IMR-90 (cell line): ENCODE data around the gene SLX4IP. TPM values are rescaled to one million over a fixed set of nuclear protein-coding genes. Genes with fewer than 3 reads are reported as not detected.

ENCODE experiments used
- ATAC-seq: fragments of 200-7000 bp; cut with Tn5 transposase; 2 replicates; pipeline ENCODE4 v1.9.1; 2020; ENCODE audit warnings: low read depth, mild to moderate bottlenecking, moderate library complexity
- BruUV-seq: library from RNA; stranded (reverse); fragments of 400-500 nt; replicated peaks from 2 replicates; lab custom pipeline; 2021; lab: Mats Ljungman, UMichigan
- CTCF ChIA-PET: fragments of 300-600 bp; formaldehyde crosslinking; extraction: SDS; loops from one replicate; lab custom pipeline; 2021; ENCODE audit warnings: antibody characterized with exemption; lab: Yijun Ruan, JAX
- POLR2A ChIA-PET: fragments of 300-600 bp; sonication (Branson Sonifier 250); formaldehyde crosslinking; loops from one replicate; lab custom pipeline; 2022; ENCODE audit warnings: antibody characterized with exemption; ENCODE audit not compliant: unreplicated experiment; lab: Charles Lee
- DNase-seq: peaks from one replicate; pipeline ENCODE4 v3.0.0; 2013
- H2AFZ ChIP-seq: replicated peaks from 2 replicates; pipeline ENCODE3; 2013; ENCODE audit warnings: low read length, mild to moderate bottlenecking; ENCODE audit not compliant: poor library complexity
- H2AK5ac ChIP-seq: 2 replicates; pipeline ENCODE4 v1.6.1; 2013; ENCODE audit warnings: low read depth, low read length, inconsistent platforms
- H2AK9ac ChIP-seq: replicated peaks from 2 replicates; pipeline ENCODE3; 2013; ENCODE audit warnings: mild to moderate bottlenecking, low read depth, low read length, moderate library complexity; ENCODE audit not compliant: poor library complexity
- H2BK120ac ChIP-seq: 2 replicates; pipeline ENCODE4 v1.6.1; 2013; ENCODE audit warnings: low read depth, low read length, inconsistent platforms
- H2BK15ac ChIP-seq: 3 replicates; pipeline ENCODE4 v1.6.1; 2013; ENCODE audit warnings: low read depth, low read length, inconsistent platforms
- H2BK20ac ChIP-seq: 2 replicates; pipeline ENCODE4 v1.6.1; 2013; ENCODE audit warnings: low read depth, mild to moderate bottlenecking, inconsistent platforms, low read length, moderate library complexity
- H2BK5ac ChIP-seq: 2 replicates; pipeline ENCODE4 v1.6.1; 2013; ENCODE audit warnings: mild to moderate bottlenecking, low read depth, low read length, inconsistent platforms; ENCODE audit not compliant: poor library complexity, severe bottlenecking
- H3K14ac ChIP-seq: replicated peaks from 2 replicates; pipeline ENCODE4 v1.6.1; 2013; ENCODE audit warnings: low read depth, low read length, inconsistent platforms
- H3K18ac ChIP-seq: 2 replicates; pipeline ENCODE4 v1.6.1; 2013; ENCODE audit warnings: low read depth, low read length, control low read depth
- H3K23ac ChIP-seq: 2 replicates; pipeline ENCODE4 v1.6.1; 2013; ENCODE audit warnings: low read depth, low read length, inconsistent platforms
- H3K27ac ChIP-seq: 2 replicates; pipeline ENCODE4 v1.5.1; 2013; ENCODE audit warnings: mild to moderate bottlenecking, control low read depth, low read length; ENCODE audit not compliant: insufficient read depth
- H3K27me3 ChIP-seq: 2 replicates; pipeline ENCODE4 v1.6.1; 2013; ENCODE audit warnings: low read length; ENCODE audit not compliant: control insufficient read depth, insufficient read depth
- H3K36me3 ChIP-seq: 2 replicates; pipeline ENCODE4 v1.6.1; 2013; ENCODE audit warnings: low read length, mixed read lengths; ENCODE audit not compliant: control insufficient read depth, insufficient read depth
- H3K4ac ChIP-seq: 2 replicates; pipeline ENCODE4 v1.6.1; 2013; ENCODE audit warnings: low read depth, low read length, inconsistent platforms
- H3K4me1 ChIP-seq: 2 replicates; pipeline ENCODE4 v1.6.1; 2013; ENCODE audit warnings: low read length, mixed read lengths; ENCODE audit not compliant: control insufficient read depth, insufficient read depth
- H3K4me2 ChIP-seq: 2 replicates; pipeline ENCODE4 v1.6.1; 2013; ENCODE audit warnings: low read depth, mild to moderate bottlenecking, control low read depth, low read length, moderate library complexity
- H3K4me3 ChIP-seq: 2 replicates; pipeline ENCODE4 v1.5.1; 2013; ENCODE audit warnings: low read depth, mild to moderate bottlenecking, control low read depth, low read length, moderate library complexity; ENCODE audit not compliant: insufficient read depth
- H3K56ac ChIP-seq: 2 replicates; pipeline ENCODE4 v1.6.1; 2013; ENCODE audit warnings: low read length, inconsistent platforms; ENCODE audit not compliant: insufficient read depth; ENCODE audit errors: extremely low read depth
- H3K79me1 ChIP-seq, 2 experiments: 2 replicates each; pipeline ENCODE4 v1.6.1; 2013; ENCODE audit warnings: low read length in 2 of 2, inconsistent platforms in 1 of 2, low read depth in 1 of 2
- H3K9ac ChIP-seq: 2 replicates; pipeline ENCODE4 v1.6.1; 2013; ENCODE audit warnings: low read depth, low read length, control low read depth
- H3K9me1 ChIP-seq: 2 replicates; pipeline ENCODE4 v1.6.1; 2013; ENCODE audit warnings: low read length, inconsistent platforms; ENCODE audit not compliant: insufficient read depth
- H3K9me3 ChIP-seq: 2 replicates; pipeline ENCODE4 v1.6.1; 2013; ENCODE audit warnings: low read length; ENCODE audit not compliant: control insufficient read depth, insufficient read depth
- H4K20me1 ChIP-seq: 2 replicates; pipeline ENCODE4 v1.6.1; 2013; ENCODE audit warnings: low read length, inconsistent platforms; ENCODE audit not compliant: insufficient read depth
- H4K5ac ChIP-seq: 2 replicates; pipeline ENCODE4 v1.6.1; 2013; ENCODE audit warnings: mild to moderate bottlenecking, low read depth, low read length, control low read depth
- H4K8ac ChIP-seq, 2 experiments: 2 replicates each; pipeline ENCODE4 v1.6.1; 2013; ENCODE audit warnings: low read depth in 2 of 2, low read length in 2 of 2, control low read depth in 1 of 2, inconsistent platforms in 1 of 2
- H4K91ac ChIP-seq: 2 replicates; pipeline ENCODE4 v1.6.1; 2013; ENCODE audit warnings: low read depth, low read length, inconsistent platforms; ENCODE audit not compliant: insufficient read depth
- BHLHE40 ChIP-seq: fragments of 150-350 bp; IDR thresholded peaks from 2 replicates; pipeline ENCODE4 v1.6.1; 2016; ENCODE audit warnings: mild to moderate bottlenecking, low read depth, low read length
- CEBPB ChIP-seq: IDR thresholded peaks from 2 replicates; pipeline ENCODE4 v1.6.1; 2012; ENCODE audit warnings: low read depth, low read length, improper control_type of control experiment
- CHD1 ChIP-seq: IDR thresholded peaks from 2 replicates; pipeline ENCODE4 v1.6.1; 2012; ENCODE audit warnings: low read depth, low read length, improper control_type of control experiment
- CTCF ChIP-seq: conservative IDR thresholded peaks from 2 replicates; pipeline ENCODE4 v1.5.1; 2012; ENCODE audit warnings: mild to moderate bottlenecking, low read depth, low read length, improper control_type of control experiment
- ELK1 ChIP-seq: fragments of 150-350 bp; IDR thresholded peaks from 2 replicates; pipeline ENCODE4 v1.6.1; 2016; ENCODE audit warnings: low read depth, mild to moderate bottlenecking, low read length, moderate library complexity, borderline replicate concordance
- FOS ChIP-seq: fragments of 150-350 bp; IDR thresholded peaks from 2 replicates; pipeline ENCODE4 v1.6.1; 2016; ENCODE audit warnings: low read depth, low read length
- MAFK ChIP-seq: IDR thresholded peaks from 2 replicates; pipeline ENCODE4 v1.6.1; 2012; ENCODE audit warnings: low read depth, low read length, improper control_type of control experiment
- MAZ ChIP-seq: IDR thresholded peaks from 2 replicates; pipeline ENCODE4 v1.6.1; 2012; ENCODE audit warnings: low read depth, mild to moderate bottlenecking, low read length, improper control_type of control experiment, moderate library complexity, borderline replicate concordance
- MXI1 ChIP-seq: IDR thresholded peaks from 2 replicates; pipeline ENCODE4 v1.6.1; 2012; ENCODE audit warnings: low read depth, mild to moderate bottlenecking, low read length, moderate library complexity, borderline replicate concordance
- NFE2L2 ChIP-seq: fragments of 150-350 bp; IDR thresholded peaks from 2 replicates; pipeline ENCODE4 v1.6.1; 2016; ENCODE audit warnings: low read depth, mild to moderate bottlenecking, low read length
- POLR2A ChIP-seq: IDR thresholded peaks from 2 replicates; pipeline ENCODE4 v1.6.1; 2012; ENCODE audit warnings: mild to moderate bottlenecking, low read depth, low read length
- RAD21 ChIP-seq: IDR thresholded peaks from 2 replicates; pipeline ENCODE4 v1.6.1; 2012; ENCODE audit warnings: low read length, improper control_type of control experiment
- RCOR1 ChIP-seq: IDR thresholded peaks from 2 replicates; pipeline ENCODE4 v1.6.1; 2012; ENCODE audit warnings: mild to moderate bottlenecking, low read length, improper control_type of control experiment; ENCODE audit not compliant: insufficient replicate concordance
- RFX5 ChIP-seq: IDR thresholded peaks from 2 replicates; pipeline ENCODE4 v1.8.0; 2012; ENCODE audit warnings: low read depth, mild to moderate bottlenecking, low read length, moderate library complexity
- SMC3 ChIP-seq: fragments of 150-350 bp; IDR thresholded peaks from 2 replicates; pipeline ENCODE4 v1.6.1; 2016; ENCODE audit warnings: low read depth, mild to moderate bottlenecking, antibody characterized with exemption, low read length, moderate library complexity
- WGBS, 2 experiments: methylation state at CpG; one replicate each; pipeline versions ENCODE4 v1.1.5 to v1.1.7; 2013; ENCODE audit warnings: missing lambda C conversion rate in 2 of 2; ENCODE audit not compliant: insufficient read length in 1 of 2; ENCODE audit errors: extremely low coverage in 2 of 2; 5-methylcytosine and 5-hydroxymethylcytosine counted together
- dilution Hi-C: fragments of 300-500 bp; cut with HindIII; formaldehyde crosslinking; loops from one replicate; pipeline ENCODE4 v1.14.3; 2018; ENCODE audit warnings: low sequenced_read_pairs; ENCODE audit not compliant: unreplicated experiment
- in situ Hi-C: fragments of 300-500 bp; cut with MboI; formaldehyde crosslinking; loops from 3 replicates; pipeline ENCODE4 v1.14.3; 2019; ENCODE audit warnings: low sequenced_read_pairs, inconsistent platforms, mixed read lengths
- intact Hi-C: fragments of 100-400 bp; cut with micrococcal nuclease; formaldehyde crosslinking; loops from 2 replicates; pipeline ENCODE4 v1.10.0; 2022
- polyA plus RNA-seq, 3 experiments: library from polyadenylated mRNA; depleted of rRNA; stranded (reverse); fragments of >200 nt; gene quantifications; 2 replicates each; pipeline ENCODE4 v1.2.3, GENCODE V29; 2012; ENCODE audit warnings: low replicate concordance in 1 of 3
- total RNA-seq: library from RNA; depleted of rRNA; stranded (reverse); fragments of >200 nt; gene quantifications from 2 replicates; pipeline ENCODE4 v1.2.3, GENCODE V29; 2012
- TF ChIP-seq, protein P1 (sequence below): fragments of 150-350 bp; IDR thresholded peaks from 2 replicates; pipeline ENCODE4 v1.6.1; 2017; ENCODE audit warnings: mild to moderate bottlenecking, antibody characterized with exemption, low read length, low read depth

SLX4IP gene
- total and polyA plus RNA-seq, 2 of the 4 experiments (the other 2 are of a cell fraction), result 1.3 to 5.9 TPM

- H3K36me3 ChIP-seq, result peaks cover 4% of the 10 kb centered on the region; the same call in 1 of the 2 replicates
- POLR2A ChIA-PET, result no interaction called here
- no peak overlapping the region for H3K18ac ChIP-seq
- TF ChIP-seq CTCF (no peak), BHLHE40 (no peak), MAFK (no peak), RAD21 (no peak), SMC3 (no peak), MXI1 (no peak), MAZ (no peak), FOS (no peak), NFE2L2 (no peak), CHD1 (no peak), CEBPB (no peak), RFX5 (no peak), ELK1 (no peak), RCOR1 (no peak), POLR2A (no peak)
- TF ChIP-seq, protein P1, sequence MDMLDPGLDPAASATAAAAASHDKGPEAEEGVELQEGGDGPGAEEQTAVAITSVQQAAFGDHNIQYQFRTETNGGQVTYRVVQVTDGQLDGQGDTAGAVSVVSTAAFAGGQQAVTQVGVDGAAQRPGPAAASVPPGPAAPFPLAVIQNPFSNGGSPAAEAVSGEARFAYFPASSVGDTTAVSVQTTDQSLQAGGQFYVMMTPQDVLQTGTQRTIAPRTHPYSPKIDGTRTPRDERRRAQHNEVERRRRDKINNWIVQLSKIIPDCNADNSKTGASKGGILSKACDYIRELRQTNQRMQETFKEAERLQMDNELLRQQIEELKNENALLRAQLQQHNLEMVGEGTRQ, result no peak
- no peak overlapping the region for H2BK15ac ChIP-seq
- H4K8ac ChIP-seq, result no peak overlapping the region
- no peak overlapping the region for H2AK9ac ChIP-seq
- ATAC-seq, result no peak
- H3K23ac ChIP-seq, result no peak overlapping the region
- BruUV-seq, result no TSS peak
- H3K79me1 ChIP-seq, result peaks cover 6 to 15% of the 10 kb centered on the region in 2 experiments; a peak in 3 of 4 replicates
- H2AFZ ChIP-seq, result no peak overlapping the region
- no peak overlapping the region for H4K91ac ChIP-seq
- 100% methylated on average over 1 of the region's 3 CpGs; no CpG with 5 or more reads in 1 of the 2 experiments for WGBS, 2 experiments
- H3K4ac ChIP-seq, result no peak overlapping the region
- H4K20me1 ChIP-seq, result no peaks in the 10 kb centered on the region
- no peak for DNase-seq
- H2BK20ac ChIP-seq, result no peak overlapping the region
- no peak overlapping the region for H3K4me2 ChIP-seq
- no peaks in the 10 kb centered on the region for H3K9me3 ChIP-seq
- no peak overlapping the region for H2AK5ac ChIP-seq
- H3K9ac ChIP-seq, result no peak overlapping the region
- H2BK120ac ChIP-seq, result no peak overlapping the region
- no peaks in the 10 kb centered on the region for H3K27me3 ChIP-seq
- no peak overlapping the region for H2BK5ac ChIP-seq
- no peak overlapping the region for H3K14ac ChIP-seq
- 0 out of 2 replicates have a peak, but pooled peaks cover 3% of the 10 kb centered on the region for H3K4me1 ChIP-seq
- intact Hi-C loops (loop anchor here (10.0 kb wide), 2 partner anchors 678 to 778 kb away; no protein-coding TSS in a partner anchor), in situ Hi-C loops (loop anchor here (10.0 kb wide), 1 partner anchor 868 kb away; no protein-coding TSS in a partner anchor), dilution Hi-C loops (no loop called here)
- no peak overlapping the region for H3K27ac ChIP-seq
- CTCF ChIA-PET, result interaction anchor here (0.6 kb wide), 1 partner anchor 659 kb away, joined by 3 read pairs; no protein-coding TSS in a partner anchor
- H3K9me1 ChIP-seq, result no peaks in the 10 kb centered on the region
- H3K56ac ChIP-seq, result no peak overlapping the region
- H3K4me3 ChIP-seq, result no peak overlapping the region
- no peak overlapping the region for H4K5ac ChIP-seq
Measured at GRCh38 chr20:10676518-10676917, 241.4 kb downstream of the SLX4IP start.
